HG03060 (cell line): ENCODE data around the gene MACROD1.

Experiments used
- ATAC-seq: cut with Tn5 transposase; IDR thresholded peaks from one replicate; pipeline ENCODE4 v1.9.1; 2021; ENCODE audit warnings: low read depth, moderate number of reproducible peaks; ENCODE audit not compliant: unreplicated experiment

MACROD1 gene

DNA sequence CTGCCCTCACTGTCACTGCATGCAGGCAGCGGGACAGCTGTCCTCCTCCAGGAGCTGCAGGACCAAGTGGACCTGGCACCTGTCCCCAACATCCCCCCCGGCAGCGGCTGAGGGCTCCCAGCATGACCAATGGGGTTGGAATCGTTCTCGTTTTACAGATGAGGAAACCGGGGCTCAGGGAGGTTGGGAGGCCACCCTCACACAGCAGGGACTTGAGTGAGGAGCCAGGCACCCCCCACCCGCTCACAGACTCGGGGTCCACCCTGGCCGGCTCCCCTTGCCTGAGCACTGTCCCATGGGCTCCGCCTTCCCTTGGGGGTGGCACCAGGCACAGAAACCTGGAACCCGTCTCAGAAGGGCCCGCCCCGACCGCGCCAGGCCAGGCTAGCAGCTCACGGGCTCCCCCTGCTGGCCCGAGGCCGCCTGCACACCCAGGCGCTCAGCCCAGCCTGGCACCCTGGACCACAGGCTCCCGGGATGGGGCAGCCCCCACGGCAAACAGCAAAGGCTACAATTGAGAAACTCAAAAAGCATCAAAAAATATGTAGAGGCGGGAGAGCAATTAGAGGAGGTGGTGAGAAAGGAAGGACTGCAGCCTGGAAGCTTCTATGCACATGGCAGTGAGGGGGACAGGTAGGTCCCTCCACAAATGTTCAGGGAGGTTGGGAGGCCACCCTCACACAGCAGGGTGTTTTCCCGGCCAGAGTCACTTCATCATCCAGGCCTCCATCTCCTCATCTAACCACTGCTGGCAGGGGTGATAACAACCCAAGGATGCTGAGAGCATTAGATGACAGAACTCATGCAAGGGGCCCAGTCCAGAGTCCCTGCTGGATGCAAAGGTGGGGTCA is 12.8 kb downstream of the MACROD1 start:
- no peak for ATAC-seq

DNA sequence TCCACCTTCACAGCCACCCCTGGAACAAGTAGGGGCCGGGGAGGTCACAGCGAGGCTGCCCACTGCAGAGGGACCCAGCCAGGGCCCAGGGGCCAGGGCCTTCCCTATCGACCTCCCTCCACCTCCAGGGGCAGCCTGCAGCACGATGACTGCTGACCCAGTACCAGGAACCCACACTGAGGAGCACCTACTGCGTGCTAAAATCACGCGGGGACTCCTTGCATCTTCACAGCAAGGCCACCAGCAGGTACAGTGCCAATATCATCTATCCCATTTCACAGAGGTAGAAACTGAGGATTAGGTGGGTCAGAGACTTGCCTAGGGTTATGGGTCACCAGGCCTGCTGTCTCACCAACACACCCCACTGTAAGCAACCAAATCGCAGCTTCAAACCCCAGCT is 14.6 kb downstream of the MACROD1 start:
- no peak for ATAC-seq

DNA sequence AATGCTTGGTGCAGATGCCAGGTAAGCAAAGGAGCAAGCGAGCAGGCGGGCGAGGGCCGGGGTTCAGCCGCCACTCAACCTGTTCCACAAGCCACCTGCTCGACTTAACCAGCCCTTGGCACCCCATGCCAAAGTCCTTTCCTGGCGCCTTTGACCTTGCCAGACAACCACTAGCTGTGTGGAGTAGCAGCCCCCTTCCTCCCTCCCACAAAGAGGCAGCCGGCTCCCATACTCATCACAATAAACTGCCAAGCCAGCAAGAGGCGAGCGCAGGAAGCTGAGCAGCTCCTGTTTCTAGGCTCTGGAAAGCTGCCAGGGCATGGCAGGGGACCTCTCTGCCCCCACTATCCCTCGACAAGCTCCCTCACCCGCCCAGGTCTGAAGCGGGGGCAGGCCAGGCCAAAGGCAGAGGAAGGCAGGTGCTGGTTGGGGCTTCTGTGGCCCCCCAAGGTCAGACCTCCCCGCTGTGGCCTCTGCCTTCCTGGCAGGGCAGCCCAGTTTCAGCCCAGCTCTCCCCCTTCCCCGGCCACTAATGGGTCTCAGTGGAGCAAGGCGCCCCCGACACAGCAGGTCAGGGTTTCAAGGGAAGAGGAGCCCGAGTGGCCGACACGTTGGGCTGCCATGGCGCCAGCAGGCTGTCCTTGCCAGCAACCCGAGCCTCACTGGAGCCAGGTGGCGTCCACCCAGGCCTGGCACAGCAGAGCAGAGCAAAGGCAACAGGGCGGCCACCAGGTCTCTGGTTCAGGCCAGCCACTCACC is 15.3 kb downstream of the MACROD1 start:
- ATAC-seq: no peak

GRCh38 chr11:64150051-64150450 is 15.9 kb downstream of the MACROD1 start:
- no peak for ATAC-seq

GRCh38 chr11:64148917-64149617 is 16.8 kb downstream of the MACROD1 start:
- no peak for ATAC-seq

DNA sequence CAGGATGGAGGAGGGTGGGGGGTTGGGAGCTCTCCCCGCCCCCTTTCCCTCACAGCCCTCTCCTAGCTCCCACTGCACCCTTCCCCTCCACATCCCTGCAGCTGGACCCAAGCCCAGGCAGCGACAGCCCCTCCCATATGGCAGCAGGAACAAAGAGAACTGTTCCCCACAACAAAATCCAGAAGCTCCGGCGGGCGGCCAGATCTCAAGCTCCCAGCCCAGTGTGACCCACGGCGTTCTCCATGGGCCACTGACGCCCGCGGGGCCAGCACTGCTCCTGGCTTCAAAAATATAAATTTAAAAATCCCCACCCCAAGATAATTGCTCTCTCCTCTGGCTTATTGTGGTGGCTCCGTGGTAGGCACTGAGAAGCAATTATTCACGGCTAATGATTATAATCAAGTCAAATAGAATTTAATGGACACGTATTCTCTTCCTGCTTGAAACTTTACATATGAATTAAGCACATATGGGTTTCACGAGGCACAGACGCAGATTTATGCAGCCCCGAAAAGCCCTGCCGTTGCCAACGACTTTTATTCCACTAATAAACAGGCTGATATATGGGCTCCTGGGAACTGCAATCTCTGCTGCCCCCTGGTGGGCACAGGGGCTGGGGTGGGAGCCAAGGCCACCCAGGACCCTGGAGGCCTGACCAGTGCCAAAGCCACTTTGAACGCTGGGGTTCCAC is 17.5 kb downstream of the MACROD1 start:
- no peak for ATAC-seq

- ATAC-seq: no peak
Measured at GRCh38 chr11:64146036-64146955, 19.6 kb downstream of the MACROD1 start.

- ATAC-seq: no peak
Measured at GRCh38 chr11:64144587-64145472, 21.1 kb downstream of the MACROD1 start.

GRCh38 chr11:64141081-64141783 is 24.7 kb downstream of the MACROD1 start:
- no peak for ATAC-seq

- ATAC-seq: no peak
Measured at GRCh38 chr11:64140082-64140481, 25.8 kb downstream of the MACROD1 start.

DNA sequence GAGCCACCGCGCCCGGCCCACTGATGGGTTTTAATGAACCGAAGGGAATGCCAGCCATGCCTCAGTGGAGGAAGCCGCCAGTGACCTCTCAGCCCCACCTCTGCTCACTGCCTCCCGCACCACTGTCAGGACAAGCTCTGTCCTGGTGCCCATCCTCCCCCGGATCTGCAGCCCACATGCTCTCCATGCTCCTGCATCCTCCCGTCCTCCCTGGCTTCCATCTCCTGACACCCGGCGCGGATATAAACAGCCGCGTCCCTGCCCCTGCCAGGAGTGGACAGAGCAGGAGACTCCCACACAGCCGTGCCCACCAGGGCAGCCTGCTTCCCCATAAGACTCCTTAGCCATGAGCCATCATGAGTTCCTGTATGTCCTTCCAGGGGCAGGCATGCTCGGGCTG is 26.9 kb downstream of the MACROD1 start:
- no peak for ATAC-seq

DNA sequence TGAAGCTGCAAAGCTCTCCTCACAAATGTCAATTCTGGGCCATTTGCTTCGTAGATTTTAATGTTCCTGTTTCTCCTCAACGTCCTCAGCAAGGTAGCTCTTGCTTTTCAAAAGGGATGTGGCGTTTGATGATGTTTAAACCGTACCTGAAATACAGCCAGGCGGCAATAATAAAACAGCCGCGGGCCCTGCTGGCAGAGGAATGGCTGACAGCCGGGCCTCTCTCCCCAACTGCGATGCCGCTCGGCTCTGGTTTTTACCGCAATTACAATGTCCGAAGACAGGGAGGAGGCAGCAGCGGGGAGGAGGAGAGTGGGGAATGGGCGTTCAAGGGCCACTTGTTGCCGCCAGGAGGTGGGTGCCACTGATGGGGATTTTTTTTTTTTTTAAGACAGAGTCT is 27.5 kb downstream of the MACROD1 start:
- ATAC-seq: no peak

DNA sequence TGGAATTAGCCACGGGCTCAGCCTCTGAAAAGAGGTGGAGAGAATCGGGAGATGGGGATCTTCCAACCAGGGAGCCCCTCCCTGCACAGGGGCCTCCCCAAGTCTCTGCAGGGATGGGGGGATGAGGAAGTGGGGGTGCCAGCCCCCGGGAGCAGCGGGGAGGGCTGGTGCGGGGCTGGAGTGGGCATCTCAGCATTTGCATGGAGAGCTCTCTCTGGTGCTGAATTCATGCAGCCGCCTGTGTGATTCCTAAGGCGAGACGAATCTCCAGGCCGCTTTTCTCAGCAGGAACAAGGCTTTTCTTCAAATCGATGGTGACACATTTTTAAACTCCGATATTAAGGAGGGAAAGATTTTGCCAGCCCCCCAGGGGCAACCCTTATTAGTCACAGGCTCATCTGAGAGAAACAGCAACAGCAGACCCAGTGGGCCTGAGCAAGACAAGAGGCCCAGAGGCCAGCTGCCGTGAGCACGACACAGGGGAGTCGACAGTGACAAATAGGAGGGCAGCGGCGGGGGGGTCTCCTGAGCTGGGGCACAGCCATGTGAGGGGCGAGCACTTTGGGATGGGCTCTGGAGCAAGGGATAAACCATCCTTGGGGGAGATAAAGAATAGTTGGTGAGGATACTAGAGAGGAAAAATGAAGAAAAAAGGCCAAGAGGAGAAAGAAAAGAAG is 29.0 kb downstream of the MACROD1 start:
- ATAC-seq: no peak

DNA sequence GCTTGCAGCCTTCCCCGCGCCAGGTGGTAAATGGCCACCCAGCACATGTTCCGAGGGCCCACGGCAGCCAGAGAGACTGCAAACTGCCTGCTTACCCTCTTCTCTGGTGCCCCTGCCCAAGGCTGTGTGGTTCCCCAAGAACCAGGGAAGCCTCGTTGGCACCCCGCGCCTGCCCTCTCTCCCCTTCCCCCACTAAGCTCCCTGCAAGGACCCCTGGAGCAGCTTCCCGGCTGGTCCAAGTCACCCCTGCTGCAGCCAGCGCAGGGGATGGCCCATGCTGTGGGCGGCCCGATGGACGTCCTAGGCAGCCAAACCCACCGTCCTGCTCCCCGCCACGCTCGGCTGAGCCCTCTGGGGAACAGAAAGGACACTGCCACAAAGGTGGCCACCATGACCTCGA is 30.2 kb downstream of the MACROD1 start:
- no peak for ATAC-seq

- ATAC-seq: no peak
Measured at GRCh38 chr11:64134963-64135362, 30.9 kb downstream of the MACROD1 start.

- ATAC-seq: no peak
Measured at GRCh38 chr11:64132982-64133705, 32.8 kb downstream of the MACROD1 start.
